Activated naive CD4-positive, alpha-beta T cell treated with Interleukin-2 at 50 U/mL for 16 hours (primary cell): ENCODE measurements around the gene PLCB4.

ENCODE experiments used
- DNase-seq: peaks from one replicate; pipeline ENCODE4 v3.0.0-alpha.2; 2020

PLCB4 gene

GRCh38 chr20:9185511-9185910 is 116.6 kb downstream of the PLCB4 start:
- no peak for DNase-seq

GRCh38 chr20:9186396-9186795 is 117.5 kb downstream of the PLCB4 start:
- no peak for DNase-seq

GRCh38 chr20:9195031-9195430 is 126.1 kb downstream of the PLCB4 start:
- no peak for DNase-seq

- DNase-seq: no peak
These were observed 127.2 kb downstream of the PLCB4 start for GRCh38 chr20:9196110-9196509.

- DNase-seq: no peak
These were observed 129.6 kb downstream of the PLCB4 start for GRCh38 chr20:9198460-9198859.

- no peak for DNase-seq
These were observed 131.3 kb downstream of the PLCB4 start for GRCh38 chr20:9200196-9200595.

- DNase-seq: no peak
These were observed 131.7 kb downstream of the PLCB4 start for GRCh38 chr20:9200620-9201019.

- no peak for DNase-seq
These were observed 133.7 kb downstream of the PLCB4 start for GRCh38 chr20:9202420-9203080.

GRCh38 chr20:9203081-9203447 is 134.2 kb downstream of the PLCB4 start:
- no peak for DNase-seq

- DNase-seq: no peak
These were observed 136.1 kb downstream of the PLCB4 start for GRCh38 chr20:9204979-9205378.

- no peak for DNase-seq
These were observed 137.6 kb downstream of the PLCB4 start for GRCh38 chr20:9206486-9206885.

- DNase-seq: no peak
These were observed 138.4 kb downstream of the PLCB4 start for GRCh38 chr20:9207253-9207652.

GRCh38 chr20:9210356-9210755 is 141.5 kb downstream of the PLCB4 start:
- no peak for DNase-seq

GRCh38 chr20:9211016-9211760 is 142.3 kb downstream of the PLCB4 start:
- no peak for DNase-seq

- DNase-seq: no peak
These were observed 143.8 kb downstream of the PLCB4 start for GRCh38 chr20:9212735-9213134.

GRCh38 chr20:9214685-9215084 is 145.8 kb downstream of the PLCB4 start:
- DNase-seq: no peak

- no peak for DNase-seq
These were observed 146.7 kb downstream of the PLCB4 start for GRCh38 chr20:9215539-9215938.

GRCh38 chr20:9218531-9218961 is 149.7 kb downstream of the PLCB4 start:
- DNase-seq: no peak

- no peak for DNase-seq
These were observed 152.1 kb downstream of the PLCB4 start for GRCh38 chr20:9220874-9221547.

GRCh38 chr20:9223296-9223695 is 154.4 kb downstream of the PLCB4 start:
- DNase-seq: no peak

GRCh38 chr20:9225879-9226278 is 157.0 kb downstream of the PLCB4 start:
- no peak for DNase-seq

- DNase-seq: no peak
These were observed 159.2 kb downstream of the PLCB4 start for GRCh38 chr20:9227896-9228615.

- DNase-seq: no peak
These were observed 160.0 kb downstream of the PLCB4 start for GRCh38 chr20:9228774-9229450.
